ENCODE measurements around the gene BICRA.

GRCh38 chr19:47660435-47660832, 51.5 kb downstream of the BICRA start:
- TF ChIP-seq EZH2 (IDR thresholded peaks at IDR 0.05; ENCODE audit: borderline replicate concordance, low read length) (no peak), CTCF (IDR thresholded peaks at IDR 0.05; ENCODE audit: low read length) (no peak)
